ENCODE results near the gene CYTH2.

CYTH2 gene

DNA sequence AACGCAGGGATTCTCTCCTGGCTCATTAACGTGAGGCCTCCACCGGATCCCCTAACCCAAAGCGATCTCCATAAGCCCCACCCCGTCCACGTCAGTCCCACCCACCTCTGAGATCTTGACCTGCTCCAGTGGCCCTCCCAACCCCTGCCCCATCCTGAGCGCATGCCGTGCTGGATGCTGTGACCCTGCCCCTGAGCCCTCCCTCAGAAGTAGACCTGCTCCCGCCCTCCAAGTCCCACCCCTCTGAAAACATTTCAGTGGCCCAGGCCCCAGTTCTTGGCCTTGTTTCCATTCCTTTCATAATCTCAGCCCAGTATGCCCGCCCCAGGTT lies 22.6 kb downstream of the CYTH2 start:
- no peaks in the 10 kb centered on the region for H3K9me3 ChIP-seq (ENCODE audit: control insufficient read depth, insufficient read depth, low read depth, low read length)
- no peaks in the 10 kb centered on the region for H3K36me3 ChIP-seq (ENCODE audit: control insufficient read depth in 2 of 2, insufficient read depth in 1 of 2, low read length in 2 of 2)
- TF ChIP-seq, protein P1, sequence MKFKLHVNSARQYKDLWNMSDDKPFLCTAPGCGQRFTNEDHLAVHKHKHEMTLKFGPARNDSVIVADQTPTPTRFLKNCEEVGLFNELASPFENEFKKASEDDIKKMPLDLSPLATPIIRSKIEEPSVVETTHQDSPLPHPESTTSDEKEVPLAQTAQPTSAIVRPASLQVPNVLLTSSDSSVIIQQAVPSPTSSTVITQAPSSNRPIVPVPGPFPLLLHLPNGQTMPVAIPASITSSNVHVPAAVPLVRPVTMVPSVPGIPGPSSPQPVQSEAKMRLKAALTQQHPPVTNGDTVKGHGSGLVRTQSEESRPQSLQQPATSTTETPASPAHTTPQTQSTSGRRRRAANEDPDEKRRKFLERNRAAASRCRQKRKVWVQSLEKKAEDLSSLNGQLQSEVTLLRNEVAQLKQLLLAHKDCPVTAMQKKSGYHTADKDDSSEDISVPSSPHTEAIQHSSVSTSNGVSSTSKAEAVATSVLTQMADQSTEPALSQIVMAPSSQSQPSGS (tag by site-specific recombination; IDR thresholded peaks at IDR 0.05; ENCODE audit: low read depth) = no peak
- peak; percentile 18; the same call in 1 of the 2 replicates for TF ChIP-seq KLF1 (tag by site-specific recombination; IDR thresholded peaks at IDR 0.05)
- TF ChIP-seq ZFHX2 (tag by site-specific recombination; conservative IDR thresholded peaks at IDR 0.05) = no peak
- 0 out of 2 replicates have a peak, but pooled peaks have one; percentile 12 for TF ChIP-seq KLF8 (tag by site-specific recombination; IDR thresholded peaks at IDR 0.05)
- peak; percentile 45 for TF ChIP-seq SP2 (tag by site-specific recombination; IDR thresholded peaks at IDR 0.05)
- no peak for TF ChIP-seq WT1 (tag by site-specific recombination; IDR thresholded peaks at IDR 0.05)
- no peak for TF ChIP-seq ZNF19 (tag by site-specific recombination; IDR thresholded peaks at IDR 0.05; ENCODE audit: low read depth)
- no peak overlapping the region for H3K4me3 ChIP-seq (ENCODE audit: low read depth, low read length)
- peaks cover 6% of the 10 kb centered on the region for H3K4me1 ChIP-seq (ENCODE audit: control insufficient read depth, insufficient read depth, low read length)
- CTCF ChIA-PET = interaction anchor here (11.2 kb wide), 1 partner anchor 95 kb away, joined by 170 read pairs; no protein-coding TSS in a partner anchor
- no peak overlapping the region for H3K27ac ChIP-seq (ENCODE audit: extremely low read depth, low read depth, low read length)
- POLR2A ChIA-PET = interaction anchor here (0.6 kb wide), 1 partner anchor 171 kb away, joined by 3 read pairs; no protein-coding TSS in a partner anchor

GRCh38 chr19:48492925-48493717 lies 24.0 kb downstream of the CYTH2 start:
- peaks cover 6% of the 10 kb centered on the region for H3K4me1 ChIP-seq (ENCODE audit: control insufficient read depth, insufficient read depth, low read length)
- ChIA-PET POLR2A (interaction anchor here (0.5 to 2.4 kb wide), 26 partner anchors 9 to 471 kb away, joined by 3 to 20 read pairs (median 6); partner anchors contain the start of genes GRWD1, KDELR1, RPL18 and SPHK2), CTCF (interaction anchor here (0.6 to 11.2 kb wide), 8 partner anchors 9 to 814 kb away, joined by 3 to 170 read pairs (median 3); partner anchors contain the start of gene KDELR1)
- H3K27ac ChIP-seq (ENCODE audit: extremely low read depth, low read depth, low read length) = no peak overlapping the region
- H3K4me3 ChIP-seq (ENCODE audit: low read depth, low read length) = peak overlapping the region; percentile 23
- no peaks in the 10 kb centered on the region for H3K9me3 ChIP-seq (ENCODE audit: control insufficient read depth, insufficient read depth, low read depth, low read length)
- no peaks in the 10 kb centered on the region for H3K36me3 ChIP-seq (ENCODE audit: control insufficient read depth in 2 of 2, insufficient read depth in 1 of 2, low read length in 2 of 2)
- TF ChIP-seq PATZ1 (tag by site-specific recombination; IDR thresholded peaks at IDR 0.05) (peak; percentile 56; the same call in 1 of the 2 replicates), KLF1 (tag by site-specific recombination; IDR thresholded peaks at IDR 0.05) (peak; percentile 97), SP3 (tag by site-specific recombination; IDR thresholded peaks at IDR 0.05) (peak; percentile 85), IKZF3 (tag by site-specific recombination; IDR thresholded peaks at IDR 0.05) (peak; percentile 95), OSR2 (tag by site-specific recombination; IDR thresholded peaks at IDR 0.05) (no peak), ZBTB6 (tag by site-specific recombination; IDR thresholded peaks at IDR 0.05) (peak; percentile 87), ZNF112 (tag by site-specific recombination; IDR thresholded peaks at IDR 0.05) (no peak), ZNF792 (tag by site-specific recombination; IDR thresholded peaks at IDR 0.05) (no peak), ZNF18 (tag by site-specific recombination; IDR thresholded peaks at IDR 0.05) (no peak), ZNF670 (tag by site-specific recombination; IDR thresholded peaks at IDR 0.05; ENCODE audit: low read depth) (no peak), ZNF37A (tag by site-specific recombination; IDR thresholded peaks at IDR 0.05) (no peak), EGR2 (tag by site-specific recombination; IDR thresholded peaks at IDR 0.05; ENCODE audit: low read depth) (no peak), ZIC2 (tag by site-specific recombination; IDR thresholded peaks at IDR 0.05) (0 out of 2 replicates have a peak, but pooled peaks have one; percentile 12), KLF16 (tag by site-specific recombination; IDR thresholded peaks at IDR 0.05) (peak; percentile 83; the same call in 1 of the 2 replicates), BCL11B (tag by site-specific recombination; IDR thresholded peaks at IDR 0.05; ENCODE audit: low read depth) (0 out of 2 replicates have a peak, but pooled peaks have one; percentile 26), ZXDB (tag by site-specific recombination; IDR thresholded peaks at IDR 0.05) (0 out of 2 replicates have a peak, but pooled peaks have one; percentile 17), ZBTB20 (tag by site-specific recombination; IDR thresholded peaks at IDR 0.05) (0 out of 2 replicates have a peak, but pooled peaks have one; percentile 30), ZEB2 (tag by site-specific recombination; IDR thresholded peaks at IDR 0.05) (0 out of 2 replicates have a peak, but pooled peaks have one; percentile 43), GLIS1 (tag by site-specific recombination; IDR thresholded peaks at IDR 0.05) (peak; percentile 29; the same call in 1 of the 2 replicates), ZNF341 (tag by site-specific recombination; IDR thresholded peaks at IDR 0.05; ENCODE audit: low read depth) (peak; percentile 37; the same call in 1 of the 2 replicates), SP2 (tag by site-specific recombination; IDR thresholded peaks at IDR 0.05) (peak; percentile 83), ZNF610 (tag by site-specific recombination; IDR thresholded peaks at IDR 0.05; ENCODE audit: borderline replicate concordance) (no peak)

All from HEK293 (cell line).